Astrocyte (in vitro differentiated cells and primary cell): ENCODE data around the gene CDKAL1. TPM values are rescaled to one million over a fixed set of nuclear protein-coding genes. Genes with fewer than 3 reads are reported as not detected.

Experiments
- DNase-seq: peaks from one replicate; pipeline ENCODE4 v3.0.0-alpha.2; 2010; ENCODE audit warnings: low read depth
- FAIRE-seq: peaks from 2 replicates; lab custom pipeline; 2011; peaks lifted over from hg19 to GRCh38; lab: Jason Lieb, UNC
- H2AFZ ChIP-seq: 2 replicates; pipeline ENCODE4 v1.6.0; 2012; ENCODE audit warnings: low read depth, low read length, inconsistent platforms
- H3K27ac ChIP-seq: 2 replicates; pipeline ENCODE4 v1.5.1; 2011; ENCODE audit warnings: low read depth, low read length, inconsistent platforms
- H3K27me3 ChIP-seq: 2 replicates; pipeline ENCODE4 v1.6.0; 2011; ENCODE audit warnings: low read length, inconsistent platforms; ENCODE audit not compliant: insufficient read depth
- H3K36me3 ChIP-seq: 2 replicates; pipeline ENCODE4 v1.5.1; 2011; ENCODE audit warnings: low read length, inconsistent platforms; ENCODE audit not compliant: insufficient read depth
- H3K4me1 ChIP-seq: 2 replicates; pipeline ENCODE4 v1.5.1; 2011; ENCODE audit warnings: low read length, inconsistent platforms; ENCODE audit not compliant: insufficient read depth
- H3K4me2 ChIP-seq: 2 replicates; pipeline ENCODE4 v1.6.0; 2012; ENCODE audit warnings: low read length, inconsistent platforms
- H3K4me3 ChIP-seq: 2 replicates; pipeline ENCODE4 v1.5.1; 2011; ENCODE audit warnings: low read depth, mild to moderate bottlenecking, low read length, inconsistent platforms; ENCODE audit not compliant: insufficient read depth
- H3K79me2 ChIP-seq: 2 replicates; pipeline ENCODE4 v1.6.0; 2012; ENCODE audit warnings: mild to moderate bottlenecking, low read length, inconsistent platforms; ENCODE audit not compliant: insufficient read depth
- H3K9ac ChIP-seq: 2 replicates; pipeline ENCODE4 v1.6.0; 2012; ENCODE audit warnings: mild to moderate bottlenecking, low read length, inconsistent platforms
- H3K9me3 ChIP-seq: 2 replicates; pipeline ENCODE4 v1.5.1; 2012; ENCODE audit warnings: low read depth, mild to moderate bottlenecking, low read length, inconsistent platforms; ENCODE audit not compliant: insufficient read depth
- H4K20me1 ChIP-seq: 2 replicates; pipeline ENCODE4 v1.6.0; 2012; ENCODE audit warnings: low read length, inconsistent platforms; ENCODE audit not compliant: insufficient read depth
- H3K27ac Mint-ChIP-seq: one replicate; pipeline ENCODE4 v1.8.0; 2021; ENCODE audit warnings: mild to moderate bottlenecking, mixed read lengths; ENCODE audit not compliant: unreplicated experiment
- H3K27me3 Mint-ChIP-seq: one replicate; pipeline ENCODE4 v1.8.0; 2021; ENCODE audit warnings: low read depth, mixed read lengths; ENCODE audit not compliant: unreplicated experiment
- H3K36me3 Mint-ChIP-seq: one replicate; pipeline ENCODE4 v1.8.0; 2021; ENCODE audit warnings: low read depth, mixed read lengths; ENCODE audit not compliant: unreplicated experiment
- H3K4me1 Mint-ChIP-seq: one replicate; pipeline ENCODE4 v1.8.0; 2021; ENCODE audit warnings: low read depth, mixed read lengths; ENCODE audit not compliant: unreplicated experiment
- H3K4me3 Mint-ChIP-seq: one replicate; pipeline ENCODE4 v1.8.0; 2021; ENCODE audit warnings: mild to moderate bottlenecking, moderate library complexity, mixed read lengths; ENCODE audit not compliant: unreplicated experiment
- H3K9me3 Mint-ChIP-seq: one replicate; pipeline ENCODE4 v1.8.0; 2021; ENCODE audit warnings: mild to moderate bottlenecking, mixed read lengths; ENCODE audit not compliant: unreplicated experiment
- CTCF ChIP-seq: IDR thresholded peaks from 2 replicates; pipeline ENCODE4 v1.5.1; 2011; ENCODE audit warnings: low read depth, mild to moderate bottlenecking, inconsistent platforms, low read length, moderate library complexity; ENCODE audit not compliant: insufficient read depth
- EZH2 ChIP-seq: IDR thresholded peaks from 2 replicates; pipeline ENCODE4 v1.6.1; 2012; ENCODE audit warnings: mild to moderate bottlenecking, low read length, inconsistent platforms; ENCODE audit not compliant: insufficient read depth
- total RNA-seq: library from RNA; stranded (reverse); gene quantifications from 2 replicates; pipeline ENCODE4 v1.2.1, GENCODE V29; 2021

CDKAL1 gene
- total RNA-seq, 1 donor from 2014 or later: 13.7 TPM

- Histone ChIP-seq H3K4me2 (no peak overlapping the region), H3K27me3 (peaks cover 2% of the 10 kb centered on the region), H4K20me1 (no peaks in the 10 kb centered on the region), H3K9me3 (no peaks in the 10 kb centered on the region), H3K27ac (no peak overlapping the region), H3K36me3 (no peaks in the 10 kb centered on the region), H3K9ac (no peak overlapping the region), H2AFZ (no peak overlapping the region), H3K79me2 (no peaks in the 10 kb centered on the region), H3K4me3 (no peak overlapping the region), H3K4me1 (peaks cover 4% of the 10 kb centered on the region)
- Mint-ChIP-seq H3K27ac (no peak overlapping the region), H3K36me3 (no peaks in the 10 kb centered on the region), H3K4me1 (no peaks in the 10 kb centered on the region), H3K9me3 (no peaks in the 10 kb centered on the region), H3K27me3 (peaks cover 3% of the 10 kb centered on the region), H3K4me3 (no peak overlapping the region)
- peak; percentile 6 for DNase-seq
- FAIRE-seq: no peak
- no peak for TF ChIP-seq EZH2
- no peak for TF ChIP-seq CTCF
Observed at GRCh38 chr6:21281366-21281765, 747.1 kb downstream of the CDKAL1 start.

Other genes with a start within 250 kb of the CDKAL1 start
- 24.8 and 27.4 TPM in 2 replicates for gene E2F3, start 132.6 kb upstream of the CDKAL1 start, total RNA-seq